Mononuclear cell (primary cell): ENCODE results near the gene UCHL1. TPM values are rescaled to one million over a fixed set of nuclear protein-coding genes. Genes with fewer than 3 reads are reported as not detected.
"Not testable (repeated sequence)": the region's sequence is repeated elsewhere in the genome, so short reads cannot be mapped to it uniquely, and the experiment has no call there.

ENCODE experiments used
- H3K27me3 ChIP-seq: 2 replicates; pipeline ENCODE4 v1.6.0; 2011; ENCODE audit warnings: low read length, control low read depth; ENCODE audit not compliant: insufficient read depth
- H3K4me1 ChIP-seq: 2 replicates; pipeline ENCODE4 v1.5.1; 2011; ENCODE audit warnings: mild to moderate bottlenecking, low read length, control low read depth; ENCODE audit not compliant: insufficient read depth
- H3K4me3 ChIP-seq: 2 replicates; pipeline ENCODE4 v1.5.1; 2011; ENCODE audit warnings: mild to moderate bottlenecking, low read length, moderate library complexity
- H3K9me3 ChIP-seq: 2 replicates; pipeline ENCODE4 v1.5.1; 2011; ENCODE audit warnings: low read depth, mild to moderate bottlenecking, control low read depth, low read length
- total RNA-seq: library from RNA; depleted of rRNA; stranded (reverse); fragments of >200 nt; gene quantifications from one replicate; pipeline ENCODE4 v1.2.3, GENCODE V29; 2012

UCHL1 gene
- total RNA-seq, 1 donor: not detected

DNA sequence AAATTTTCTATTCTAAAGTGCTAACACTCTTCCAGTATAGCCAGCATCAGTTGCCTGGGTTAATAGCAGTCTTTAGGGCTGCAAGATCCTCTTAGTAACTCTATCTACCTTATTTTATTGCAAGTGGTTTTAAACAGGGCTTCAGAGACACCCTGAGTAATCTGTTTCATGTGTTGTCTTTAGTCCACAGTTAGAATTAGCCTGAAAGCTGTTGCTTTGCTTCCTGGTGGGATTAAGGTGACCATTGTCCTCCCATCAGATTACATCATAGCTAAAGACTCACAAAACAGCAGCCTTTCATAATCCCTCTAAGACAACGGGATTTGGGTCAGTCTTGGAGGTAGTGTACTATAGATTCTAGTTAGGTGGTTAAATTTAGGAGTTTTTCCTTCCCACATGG, 7.5 kb downstream of the UCHL1 start:
- no peak overlapping the region for H3K4me3 ChIP-seq
- H3K9me3 ChIP-seq: no peaks in the 10 kb centered on the region
- H3K4me1 ChIP-seq: no peaks in the 10 kb centered on the region
- peaks cover 3% of the 10 kb centered on the region for H3K27me3 ChIP-seq

DNA sequence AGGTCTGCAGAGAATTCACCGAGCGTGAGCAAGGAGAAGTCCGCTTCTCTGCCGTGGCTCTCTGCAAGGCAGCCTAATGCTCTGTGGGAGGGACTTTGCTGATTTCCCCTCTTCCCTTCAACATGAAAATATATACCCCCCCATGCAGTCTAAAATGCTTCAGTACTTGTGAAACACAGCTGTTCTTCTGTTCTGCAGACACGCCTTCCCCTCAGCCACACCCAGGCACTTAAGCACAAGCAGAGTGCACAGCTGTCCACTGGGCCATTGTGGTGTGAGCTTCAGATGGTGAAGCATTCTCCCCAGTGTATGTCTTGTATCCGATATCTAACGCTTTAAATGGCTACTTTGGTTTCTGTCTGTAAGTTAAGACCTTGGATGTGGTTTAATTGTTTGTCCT, 11.3 kb downstream of the UCHL1 start:
- Histone ChIP-seq H3K4me3 (no peak overlapping the region), H3K27me3 (peaks cover 3% of the 10 kb centered on the region), H3K4me1 (no peaks in the 10 kb centered on the region), H3K9me3 (no peaks in the 10 kb centered on the region)

DNA sequence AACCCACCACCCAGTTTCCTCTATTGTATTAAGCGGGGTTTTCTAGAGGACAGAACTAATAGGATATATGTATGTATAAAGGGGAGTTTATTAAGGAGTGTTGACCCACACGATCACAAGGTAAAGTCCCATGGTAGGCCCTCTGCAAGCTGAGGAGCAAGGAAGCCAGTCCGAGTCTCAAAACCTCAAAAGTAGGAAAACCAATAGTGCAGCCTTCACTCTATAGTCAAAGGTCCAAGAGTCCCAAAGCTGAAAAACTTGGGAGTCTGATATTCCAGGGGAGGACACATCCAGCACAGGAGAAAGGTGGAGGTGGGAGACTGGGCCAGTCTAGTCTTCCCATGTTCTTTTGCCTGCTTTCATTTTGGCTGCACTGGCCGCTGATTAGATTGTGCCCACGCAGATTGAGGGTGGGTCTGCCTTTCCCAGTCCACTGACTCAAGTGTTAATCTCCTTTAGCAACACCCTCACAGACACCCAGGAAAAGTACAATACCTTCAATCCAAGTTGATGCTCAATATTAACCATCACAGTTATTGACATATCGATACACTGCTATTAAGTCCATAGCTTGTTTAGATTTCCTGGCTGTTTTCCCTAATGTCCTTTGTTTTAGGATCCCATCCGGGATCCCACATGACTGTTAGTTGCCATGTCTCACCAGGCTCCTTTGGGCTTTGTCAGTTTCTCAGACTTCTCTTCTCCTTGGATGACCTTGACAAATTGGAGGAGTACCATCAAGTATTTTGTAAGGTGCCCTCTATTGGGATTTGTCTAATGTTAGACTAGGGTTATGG, 12.2 kb downstream of the UCHL1 start:
- Histone ChIP-seq H3K27me3 (no peaks in the 10 kb centered on the region), H3K4me3 (no peak overlapping the region), H3K4me1 (no peaks in the 10 kb centered on the region), H3K9me3 (no peaks in the 10 kb centered on the region)

DNA sequence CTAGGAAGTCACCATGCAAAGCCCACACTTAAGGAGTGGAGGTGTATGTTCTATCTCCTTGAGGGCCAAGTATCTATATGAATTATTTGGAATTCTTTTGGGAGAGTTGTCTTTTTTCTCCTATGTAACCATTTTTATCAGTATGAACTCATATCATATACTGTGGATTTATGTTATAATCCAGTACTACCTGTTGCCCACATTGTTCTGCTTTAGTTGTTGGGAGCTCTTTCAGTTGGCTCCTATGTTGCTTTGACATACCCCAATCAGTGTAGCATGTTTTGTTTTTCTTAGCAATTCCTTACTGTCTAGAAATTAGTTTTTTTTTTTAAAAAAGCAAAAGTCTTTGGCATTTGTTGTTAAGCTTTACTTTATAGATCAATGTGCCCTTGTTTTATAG, 13.0 kb downstream of the UCHL1 start:
- Histone ChIP-seq H3K27me3 (no peaks in the 10 kb centered on the region), H3K9me3 (no peaks in the 10 kb centered on the region), H3K4me1 (no peaks in the 10 kb centered on the region), H3K4me3 (no peak overlapping the region)

DNA sequence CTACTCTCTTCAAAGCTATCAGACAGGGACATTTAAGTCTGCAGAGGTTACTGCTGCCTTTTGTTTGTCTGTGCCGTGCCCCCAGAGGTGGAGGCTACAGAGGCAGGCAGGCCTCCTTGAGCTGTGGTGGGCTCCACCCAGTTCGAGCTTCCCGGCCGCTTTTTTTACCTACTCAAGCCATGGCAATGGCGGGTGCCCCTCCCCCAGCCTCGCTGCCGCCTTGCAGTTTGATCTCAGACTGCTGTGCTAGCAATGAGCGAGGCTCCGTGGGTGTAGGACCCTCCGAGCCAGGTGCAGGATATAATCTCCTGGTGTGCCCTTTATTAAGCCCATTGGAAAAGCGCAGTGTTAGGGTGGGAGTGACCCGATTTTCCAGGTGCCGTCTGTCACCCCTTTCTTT, 19.2 kb downstream of the UCHL1 start:
- not testable (repeated sequence) for H3K27me3 ChIP-seq, H3K9me3 ChIP-seq, H3K4me3 ChIP-seq, H3K4me1 ChIP-seq

DNA sequence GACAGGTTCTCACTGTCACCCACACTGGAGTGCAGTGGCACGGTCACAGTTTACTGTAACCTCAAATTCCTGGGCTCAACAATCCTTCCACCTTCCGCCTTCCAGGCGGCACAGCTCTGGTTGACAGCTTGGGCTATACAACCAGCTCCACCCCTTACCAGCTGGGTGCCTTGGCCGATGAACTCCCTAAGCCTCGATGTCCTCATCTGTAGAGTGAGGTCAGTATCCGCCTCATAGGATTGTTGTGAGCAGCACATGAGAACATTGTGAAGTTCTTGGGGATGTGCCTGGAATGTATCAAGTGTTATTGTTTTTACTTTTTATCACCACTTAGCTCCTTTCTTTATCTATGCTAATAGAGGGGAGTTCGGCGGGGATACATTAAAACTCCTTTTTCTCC, 23.3 kb downstream of the UCHL1 start:
- H3K4me3 ChIP-seq: no peak overlapping the region
- H3K27me3 ChIP-seq: no peaks in the 10 kb centered on the region
- no peaks in the 10 kb centered on the region for H3K9me3 ChIP-seq
- no peaks in the 10 kb centered on the region for H3K4me1 ChIP-seq

DNA sequence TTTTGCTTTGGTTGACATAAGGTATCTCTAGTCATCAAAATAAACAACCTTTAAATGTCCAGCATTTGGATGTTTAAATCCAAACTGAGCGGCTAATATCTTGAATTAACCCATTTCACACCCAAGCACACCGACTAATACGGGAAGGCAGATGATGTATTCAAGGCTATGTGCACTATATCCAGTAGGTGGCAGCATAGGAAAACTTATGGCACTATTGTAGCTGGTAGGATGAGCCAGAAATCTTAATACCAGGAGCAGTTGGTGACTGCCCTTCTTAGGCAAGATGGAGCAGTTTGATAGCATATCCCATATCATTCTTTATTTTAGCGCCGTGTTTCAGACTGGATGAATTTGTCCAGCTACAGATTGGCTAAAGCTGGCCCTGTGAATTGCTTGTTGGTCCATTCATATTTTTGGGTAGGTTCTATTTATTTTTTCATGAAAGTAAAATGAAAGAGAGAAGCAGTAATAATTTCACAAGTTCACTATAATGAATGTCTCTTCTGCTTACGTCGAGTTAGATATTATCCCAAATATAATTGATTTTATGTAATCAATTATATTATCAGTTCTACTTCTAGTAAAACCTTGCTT, 24.4 kb downstream of the UCHL1 start:
- H3K27me3 ChIP-seq: no peaks in the 10 kb centered on the region
- H3K4me1 ChIP-seq: no peaks in the 10 kb centered on the region
- H3K4me3 ChIP-seq: no peak overlapping the region
- H3K9me3 ChIP-seq: no peaks in the 10 kb centered on the region

DNA sequence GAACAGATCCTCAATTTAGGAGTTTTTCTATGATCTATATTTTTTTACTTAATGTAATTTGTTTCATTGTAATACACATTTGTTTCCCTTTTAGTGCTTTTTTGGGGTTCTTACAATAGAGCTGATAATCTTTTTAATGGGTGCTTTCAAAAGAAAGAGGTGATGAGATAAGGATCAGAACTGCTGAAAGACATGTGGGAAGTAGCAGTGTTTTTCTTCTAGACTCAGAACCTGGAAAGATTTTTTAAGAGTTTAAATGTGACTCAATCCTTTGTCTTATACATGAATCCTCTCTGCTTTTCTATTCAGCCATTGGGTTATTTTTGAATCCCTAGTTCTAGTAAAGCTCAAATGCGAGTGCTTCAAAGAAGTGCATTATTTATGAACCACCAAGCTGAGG, 25.6 kb downstream of the UCHL1 start:
- no peaks in the 10 kb centered on the region for H3K9me3 ChIP-seq
- no peaks in the 10 kb centered on the region for H3K27me3 ChIP-seq
- no peaks in the 10 kb centered on the region for H3K4me1 ChIP-seq
- no peak overlapping the region for H3K4me3 ChIP-seq

DNA sequence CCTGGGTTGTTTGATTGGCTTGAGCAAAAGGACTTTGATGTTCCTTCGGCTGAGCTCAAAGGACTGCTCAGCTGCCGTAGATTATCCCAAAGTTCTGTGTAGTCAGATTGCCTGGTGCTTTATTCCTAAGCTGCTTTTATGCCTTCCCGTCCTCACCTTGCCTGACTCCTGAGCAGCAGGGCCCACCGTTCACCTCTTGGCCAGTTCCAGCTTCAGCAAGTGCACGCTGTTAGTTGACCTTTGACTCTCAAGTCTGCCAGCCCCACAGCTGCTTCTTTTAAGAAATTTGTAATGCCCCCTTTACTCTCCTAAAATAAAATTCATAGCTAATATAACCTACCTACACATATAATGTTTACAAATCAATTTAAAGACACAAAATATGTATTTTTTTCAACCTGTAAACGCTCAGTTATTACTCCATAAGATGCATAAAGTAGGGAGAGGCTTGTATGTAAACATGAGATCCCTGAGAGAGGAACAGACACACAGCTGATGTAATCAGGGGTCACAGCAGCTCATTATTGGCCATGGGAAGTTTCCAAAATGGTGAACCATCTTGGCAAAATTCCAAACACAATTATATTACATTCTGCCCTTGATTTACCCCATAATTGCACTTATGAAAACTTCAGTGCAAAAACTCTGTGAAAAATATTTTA, 28.6 kb downstream of the UCHL1 start:
- H3K9me3 ChIP-seq: no peaks in the 10 kb centered on the region
- no peak overlapping the region for H3K4me3 ChIP-seq
- no peaks in the 10 kb centered on the region for H3K4me1 ChIP-seq
- H3K27me3 ChIP-seq: no peaks in the 10 kb centered on the region

DNA sequence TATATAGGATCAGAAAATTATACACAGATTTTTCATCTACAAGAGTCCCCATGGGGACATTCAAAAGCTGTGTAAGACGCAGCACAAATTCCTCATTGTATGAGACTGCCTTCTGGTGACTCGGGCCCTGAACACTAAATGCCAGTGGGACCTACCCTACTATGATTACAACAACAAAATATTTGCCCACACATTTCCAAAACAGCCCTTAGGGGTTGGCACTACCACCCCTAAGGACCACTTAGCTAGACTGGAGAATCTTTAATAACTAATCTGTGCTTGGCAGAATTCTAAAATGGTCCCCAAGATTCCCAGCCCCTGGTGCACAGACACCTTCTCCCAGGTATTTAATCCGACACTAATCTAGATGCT, 29.1 kb downstream of the UCHL1 start:
- Histone ChIP-seq H3K27me3 (no peaks in the 10 kb centered on the region), H3K4me3 (no peak overlapping the region), H3K4me1 (no peaks in the 10 kb centered on the region), H3K9me3 (no peaks in the 10 kb centered on the region)

DNA sequence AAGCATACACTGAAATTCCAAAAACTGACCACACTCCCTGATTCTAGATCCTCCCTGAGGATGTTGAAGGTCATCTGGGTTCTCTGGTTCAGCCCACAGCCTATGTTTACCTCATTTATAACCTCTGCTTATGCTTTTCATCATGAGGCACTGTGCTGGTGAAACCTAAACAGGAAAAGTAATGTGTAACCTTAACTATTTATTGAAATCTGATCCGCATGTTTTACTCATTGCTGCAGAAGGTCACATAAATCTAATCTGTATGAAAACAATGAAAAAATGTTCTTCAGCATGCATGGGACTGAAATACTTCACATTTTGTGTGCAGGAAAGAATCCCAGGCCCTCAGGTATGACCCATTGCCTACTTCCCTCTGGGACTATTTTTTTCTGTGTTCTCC, 30.3 kb downstream of the UCHL1 start:
- Histone ChIP-seq H3K4me3 (no peak overlapping the region), H3K9me3 (no peaks in the 10 kb centered on the region), H3K4me1 (no peaks in the 10 kb centered on the region), H3K27me3 (no peaks in the 10 kb centered on the region)

DNA sequence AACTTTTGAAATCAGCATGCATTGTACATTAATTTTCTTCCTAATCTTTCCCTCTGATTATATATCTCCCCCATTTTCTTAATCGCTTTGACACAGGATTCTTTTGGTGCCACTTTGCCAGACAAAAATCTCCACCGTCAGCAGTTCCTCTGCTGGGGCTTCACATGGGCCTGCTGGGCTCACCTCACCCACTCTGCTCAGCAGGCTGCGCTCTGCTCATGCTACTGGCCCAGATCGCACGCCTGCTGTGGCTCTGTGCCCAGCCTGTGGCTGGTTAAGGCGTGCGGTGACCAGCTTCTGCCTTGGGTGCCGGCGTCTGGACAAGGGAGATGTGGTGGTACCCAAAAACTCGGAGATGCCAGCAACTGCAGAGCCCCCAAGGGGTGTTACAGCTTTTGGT, 31.1 kb downstream of the UCHL1 start:
- H3K4me1 ChIP-seq: no peaks in the 10 kb centered on the region
- no peaks in the 10 kb centered on the region for H3K9me3 ChIP-seq
- no peaks in the 10 kb centered on the region for H3K27me3 ChIP-seq
- no peak overlapping the region for H3K4me3 ChIP-seq

DNA sequence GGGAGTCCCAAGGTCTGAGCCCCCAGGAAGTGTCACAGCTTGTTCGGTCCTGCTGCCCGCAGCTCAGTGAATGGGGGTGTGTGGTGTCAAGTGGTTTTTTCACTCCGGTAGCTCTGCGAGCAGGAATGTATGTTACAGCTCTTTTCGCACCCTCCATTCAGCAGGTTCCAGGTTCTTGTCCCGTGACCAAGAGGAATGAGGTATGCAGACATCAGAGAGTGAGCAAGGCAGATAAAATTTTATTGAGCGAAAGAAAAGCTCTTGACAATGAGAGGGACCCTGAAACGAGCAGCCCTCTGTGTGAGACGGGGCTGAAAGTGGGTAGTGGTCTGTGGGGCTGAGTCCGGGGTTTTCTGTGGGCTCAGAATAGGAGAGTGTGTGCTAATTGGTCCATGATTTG, 31.5 kb downstream of the UCHL1 start:
- no peaks in the 10 kb centered on the region for H3K27me3 ChIP-seq
- no peaks in the 10 kb centered on the region for H3K4me1 ChIP-seq
- H3K4me3 ChIP-seq: no peak overlapping the region
- H3K9me3 ChIP-seq: no peaks in the 10 kb centered on the region

DNA sequence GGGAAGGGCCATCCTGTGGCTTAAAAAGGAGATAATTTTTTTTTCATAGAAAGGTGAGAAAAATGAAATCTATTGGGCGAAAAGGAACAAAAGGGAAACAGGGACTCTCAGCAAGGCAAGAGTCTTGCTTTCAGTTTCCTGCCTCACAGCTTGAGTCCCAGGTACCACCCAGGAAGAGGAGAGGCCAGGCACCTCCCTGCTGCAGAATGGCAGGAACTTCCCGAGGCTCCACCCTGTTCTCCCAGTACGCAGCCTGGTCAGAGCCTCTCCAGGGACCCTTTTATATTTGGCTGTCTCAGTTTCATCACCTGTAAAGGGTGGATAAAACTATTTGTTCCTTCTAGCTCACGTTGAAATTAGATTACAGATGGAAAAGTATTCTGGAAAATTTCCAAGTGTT, 33.8 kb downstream of the UCHL1 start:
- no peaks in the 10 kb centered on the region for H3K9me3 ChIP-seq
- H3K4me3 ChIP-seq: no peak overlapping the region
- H3K4me1 ChIP-seq: no peaks in the 10 kb centered on the region
- no peaks in the 10 kb centered on the region for H3K27me3 ChIP-seq

DNA sequence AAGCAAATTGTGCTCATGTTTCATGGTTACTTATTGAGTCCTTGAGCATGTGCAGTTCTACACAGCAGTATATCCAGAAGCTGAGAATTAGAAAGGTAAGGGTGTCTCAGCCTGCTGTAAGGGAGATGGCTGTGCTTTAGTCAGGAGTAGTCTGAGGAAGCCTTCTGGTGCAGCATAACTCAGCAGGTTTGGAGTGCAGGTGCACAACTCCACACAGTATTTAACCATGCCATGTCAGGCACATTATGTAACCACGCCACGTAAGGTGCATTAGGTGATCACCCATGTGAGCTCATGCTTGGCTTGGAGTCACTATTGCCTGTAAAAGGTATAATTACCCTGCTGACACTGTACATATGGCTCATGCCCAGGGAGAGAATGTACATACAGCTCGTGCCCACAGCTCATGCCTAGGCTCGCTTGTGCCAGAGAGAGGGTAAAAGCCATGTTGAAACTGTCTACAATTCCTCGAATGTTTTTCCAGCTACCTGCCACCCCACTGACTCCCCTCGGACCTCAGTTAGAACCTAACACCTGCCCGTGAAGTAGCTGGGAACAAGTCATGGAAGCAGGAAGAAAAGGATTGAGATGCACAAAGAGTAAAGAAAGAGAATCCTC, 37.8 kb downstream of the UCHL1 start:
- Histone ChIP-seq H3K4me1 (no peaks in the 10 kb centered on the region), H3K4me3 (no peak overlapping the region), H3K27me3 (no peaks in the 10 kb centered on the region), H3K9me3 (no peaks in the 10 kb centered on the region)
